Activated CD4-positive, alpha-beta T cell treated with anti-CD3 and anti-CD28 coated beads, Interleukin-2, amount 50 U/mL, for 16 hours (primary cell): ENCODE measurements around the gene STYX.
"Not testable (repeated sequence)": the region's sequence is repeated elsewhere in the genome, so short reads cannot be mapped to it uniquely, and the experiment has no call there.

Experiments used
- DNase-seq: peaks from one replicate; pipeline ENCODE4 v3.0.0-alpha.2; 2020

Gene STYX

GRCh38 chr14:52729925-52730708 is at the start of gene STYX:
TSS of gene STYX (plus strand) at chr14:52730166. CDS start at chr14:52730475, 309 bp downstream.
- DNase-seq, result peak; percentile 99

- no peak for DNase-seq
Observed at GRCh38 chr14:52683985-52684520, 45.9 kb upstream of the STYX start.

- DNase-seq, result no peak
Observed at GRCh38 chr14:52686176-52686575, 43.8 kb upstream of the STYX start.

GRCh38 chr14:52690983-52691760 is 38.8 kb upstream of the STYX start:
- DNase-seq, result no peak

- DNase-seq, result peak; percentile 35
Observed at GRCh38 chr14:52692248-52692962, 37.6 kb upstream of the STYX start.

- DNase-seq, result no peak
Observed at GRCh38 chr14:52693036-52693435, 36.9 kb upstream of the STYX start.

GRCh38 chr14:52693532-52693931 is 36.4 kb upstream of the STYX start:
- no peak for DNase-seq

GRCh38 chr14:52694761-52695480 is 35.0 kb upstream of the STYX start:
- DNase-seq, result peak; percentile 82

- peak; percentile 76 for DNase-seq
Observed at GRCh38 chr14:52695481-52696091, 34.4 kb upstream of the STYX start, which contains the start of gene ERO1A. TSS of gene ERO1A (minus strand) at chr14:52695558. CDS start at chr14:52695481, 77 bp downstream.

GRCh38 chr14:52700701-52701172 is 29.2 kb upstream of the STYX start:
- no peak for DNase-seq

- DNase-seq, result no peak
Observed at GRCh38 chr14:52701223-52701622, 28.7 kb upstream of the STYX start.

GRCh38 chr14:52703225-52703624 is 26.7 kb upstream of the STYX start:
- no peak for DNase-seq

- no peak for DNase-seq
Observed at GRCh38 chr14:52703664-52704063, 26.3 kb upstream of the STYX start.

- peak; percentile 67 for DNase-seq
Observed at GRCh38 chr14:52706286-52706685, 23.7 kb upstream of the STYX start.

- peak; percentile 96 for DNase-seq
Observed at GRCh38 chr14:52706724-52707706, 23.0 kb upstream of the STYX start, which contains the start of gene PSMC6. TSS of gene PSMC6 (plus strand) at chr14:52707200. CDS start at chr14:52707220, 20 bp downstream.

- no peak for DNase-seq
Observed at GRCh38 chr14:52711666-52712065, 18.3 kb upstream of the STYX start.

GRCh38 chr14:52716155-52716554 is 13.8 kb upstream of the STYX start:
- no peak for DNase-seq

- no peak for DNase-seq
Observed at GRCh38 chr14:52723514-52724359, 6.2 kb upstream of the STYX start.

- no peak for DNase-seq
Observed at GRCh38 chr14:52724360-52724644, 5.7 kb upstream of the STYX start.

- not testable (repeated sequence) for DNase-seq
Observed at GRCh38 chr14:52727509-52727908, 2.5 kb upstream of the STYX start.
